ENCODE measurements around the gene EID3.
"Not testable (repeated sequence)": the region's sequence is repeated elsewhere in the genome, so short reads cannot be mapped to it uniquely, and the experiment has no call there.

The EID3 gene

DNA sequence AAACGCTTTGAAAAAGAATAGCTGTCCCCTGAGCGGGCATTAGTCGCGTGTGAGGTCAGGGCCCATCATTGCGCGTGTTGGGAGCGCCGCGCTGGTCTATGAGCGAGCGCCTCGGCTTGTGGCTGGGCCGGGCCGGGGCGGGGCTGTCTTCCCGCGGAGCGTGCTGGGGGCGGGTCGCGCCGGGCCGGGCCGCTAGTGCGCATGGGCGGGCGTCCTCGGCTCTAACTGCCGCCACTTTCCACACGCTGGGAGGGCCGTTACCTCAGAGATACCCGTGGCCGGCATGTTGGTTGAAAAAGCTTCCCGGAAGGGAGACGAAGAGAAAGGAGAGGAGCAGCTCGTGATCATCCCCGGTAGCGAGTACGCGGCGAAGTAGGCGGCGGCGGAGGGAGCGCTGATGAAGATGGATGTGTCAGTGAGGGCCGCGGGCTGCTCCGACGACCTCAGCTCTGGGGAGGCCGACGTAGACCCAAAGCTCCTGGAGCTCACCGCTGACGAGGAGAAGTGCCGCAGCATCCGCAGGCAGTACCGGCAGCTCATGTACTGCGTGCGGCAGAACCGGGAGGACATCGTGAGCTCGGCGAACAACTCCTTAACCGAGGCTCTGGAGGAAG, at the start of gene EID3:
Gene EID3 (plus strand): TSS at position 202 of the 614 bp plus-strand sequence. CDS start 196 bp downstream, at position 398.
- DNase-seq: no peak

DNA sequence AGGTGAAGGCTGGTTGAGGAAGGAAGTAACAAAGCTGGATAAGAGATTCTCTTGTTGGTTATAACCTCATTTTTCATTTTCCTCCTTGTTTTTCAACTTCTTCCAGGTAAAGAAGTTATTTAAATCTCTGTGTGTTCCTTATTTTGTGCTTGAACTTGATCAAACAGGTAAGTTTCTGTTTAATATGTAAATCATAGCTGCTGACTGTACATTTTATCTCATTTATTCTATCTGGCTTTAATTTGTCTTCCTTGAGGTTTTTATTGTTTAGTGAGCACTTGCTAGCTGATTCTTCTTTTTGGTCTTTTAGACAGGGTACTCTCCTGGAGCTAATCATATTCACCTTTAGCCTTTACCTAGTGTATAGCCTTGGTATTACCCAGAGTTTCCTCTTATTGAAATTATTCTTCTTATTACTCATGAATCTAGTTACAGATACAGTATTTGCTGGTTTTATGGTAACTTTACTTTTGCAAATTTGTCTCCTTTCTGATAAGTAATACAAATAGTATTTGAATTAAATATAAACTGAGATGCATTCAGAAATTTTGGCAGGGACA, 45.5 kb upstream of the EID3 start:
- no peak for DNase-seq

DNA sequence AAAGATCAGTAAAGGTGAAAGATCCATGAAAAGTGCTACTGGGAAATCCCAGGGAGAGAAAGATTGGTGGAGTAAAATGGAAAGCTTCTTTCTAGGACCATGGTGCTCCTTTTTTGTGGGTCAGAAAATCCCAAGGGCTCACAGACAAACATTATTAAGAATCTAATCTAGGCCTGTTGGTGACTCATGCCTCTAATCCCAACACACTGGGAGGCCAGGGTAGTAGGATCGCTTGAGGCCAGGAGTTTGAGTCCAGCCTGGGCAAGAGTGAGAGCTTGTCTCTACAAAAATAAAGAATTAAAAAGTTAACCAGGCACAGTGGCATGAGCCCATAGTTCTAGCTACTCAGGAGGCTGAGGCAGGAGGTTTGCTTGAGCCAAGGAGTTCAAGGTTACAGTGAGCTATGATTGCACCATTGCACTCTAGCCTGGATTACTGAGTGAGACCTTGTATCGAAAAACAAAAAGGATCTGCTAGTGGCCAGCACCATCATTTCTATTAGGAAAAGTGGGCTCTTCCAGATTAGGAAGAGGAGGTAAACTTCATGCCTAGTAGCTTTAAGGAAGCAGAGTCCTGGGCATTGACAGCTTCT, 45.0 kb upstream of the EID3 start:
- no peak for DNase-seq

DNA sequence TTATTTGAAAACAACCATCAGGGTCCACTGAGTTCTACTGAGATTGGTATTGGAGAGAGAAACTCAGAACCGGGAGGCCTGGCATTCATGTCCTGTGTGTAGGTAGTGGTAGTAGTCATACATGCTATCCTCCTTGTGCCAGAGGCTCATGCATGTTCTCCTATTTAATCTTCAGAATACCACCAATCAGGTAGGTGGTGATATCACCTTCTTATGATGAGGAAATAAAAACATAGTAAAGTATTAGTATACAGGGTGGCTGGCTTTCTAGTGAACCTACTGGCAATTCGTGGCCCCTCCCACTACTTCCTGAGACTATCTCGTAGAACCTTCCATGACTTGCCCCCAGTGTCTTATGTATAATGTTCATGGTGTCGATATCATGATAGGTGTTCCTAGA, 40.5 kb upstream of the EID3 start:
- DNase-seq: no peak

DNA sequence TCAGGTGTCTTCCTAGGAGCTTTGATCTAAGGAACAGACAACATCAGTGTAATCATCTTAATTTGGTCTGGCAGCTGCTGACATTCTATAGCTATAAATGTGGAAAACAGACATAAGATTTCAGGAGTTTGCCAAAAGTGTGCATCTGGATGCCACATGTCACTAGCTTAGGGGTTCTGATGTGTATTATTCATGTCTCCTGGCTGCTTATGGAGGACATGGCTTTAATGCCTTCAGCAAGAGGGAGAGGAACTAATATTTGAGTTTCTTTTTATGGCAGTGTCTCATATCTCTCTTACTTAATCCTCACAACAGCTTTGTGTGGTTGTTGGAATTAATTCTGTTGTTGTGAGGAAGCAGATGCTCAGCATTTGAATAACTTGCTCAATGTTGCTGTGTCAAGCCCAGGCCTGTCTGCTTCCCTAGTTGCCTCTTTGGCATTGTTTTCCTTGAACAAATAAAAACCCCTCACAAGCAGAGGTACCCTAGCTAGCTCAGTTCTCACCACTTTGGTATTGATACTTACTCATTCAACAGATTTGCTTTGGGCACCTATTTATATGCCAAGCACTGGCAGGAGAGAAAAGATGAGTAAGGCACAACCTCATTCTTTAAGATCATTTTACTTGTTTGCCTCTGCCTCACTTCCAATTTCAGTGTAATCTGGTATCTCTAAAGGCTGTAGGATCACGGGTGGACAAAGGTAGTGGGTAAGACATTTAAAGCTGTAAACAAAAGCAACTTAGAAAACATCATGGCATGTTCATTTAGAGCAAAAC, 39.8 kb upstream of the EID3 start:
- peak; percentile 38 for DNase-seq

DNA sequence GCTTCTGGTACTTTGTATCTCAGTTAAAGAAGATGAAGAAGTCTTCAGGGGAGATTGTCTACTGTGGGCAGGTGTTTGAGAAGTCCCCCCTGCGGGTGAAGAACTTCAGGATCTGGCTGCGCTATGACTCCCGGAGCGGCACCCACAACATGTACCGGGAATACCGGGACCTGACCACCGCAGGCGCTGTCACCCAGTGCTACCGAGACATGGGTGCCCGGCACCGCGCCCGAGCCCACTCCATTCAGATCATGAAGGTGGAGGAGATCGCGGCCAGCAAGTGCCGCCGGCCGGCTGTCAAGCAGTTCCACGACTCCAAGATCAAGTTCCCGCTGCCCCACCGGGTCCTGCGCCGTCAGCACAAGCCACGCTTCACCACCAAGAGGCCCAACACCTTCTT, 38.1 kb upstream of the EID3 start:
- not testable (repeated sequence) for DNase-seq

DNA sequence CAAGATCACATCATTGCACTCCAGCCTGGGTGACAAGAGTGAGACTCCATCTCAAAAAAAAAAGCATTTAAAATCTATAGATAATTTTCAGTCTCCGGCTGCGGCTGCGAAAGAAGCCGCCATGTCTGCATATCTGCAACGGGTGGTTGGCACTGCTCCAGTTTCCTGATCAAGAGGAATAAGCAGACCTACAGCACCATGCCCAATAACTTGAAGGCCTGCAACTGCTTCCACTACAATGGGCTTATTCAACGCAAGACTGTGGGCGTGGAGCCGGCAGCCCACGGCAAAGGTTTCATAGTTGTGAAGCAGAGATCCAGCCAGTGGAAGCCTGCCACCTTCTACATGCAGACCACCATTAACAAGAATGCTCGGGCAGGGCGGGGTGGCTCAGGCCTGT, 30.6 kb upstream of the EID3 start:
- DNase-seq: no peak

DNA sequence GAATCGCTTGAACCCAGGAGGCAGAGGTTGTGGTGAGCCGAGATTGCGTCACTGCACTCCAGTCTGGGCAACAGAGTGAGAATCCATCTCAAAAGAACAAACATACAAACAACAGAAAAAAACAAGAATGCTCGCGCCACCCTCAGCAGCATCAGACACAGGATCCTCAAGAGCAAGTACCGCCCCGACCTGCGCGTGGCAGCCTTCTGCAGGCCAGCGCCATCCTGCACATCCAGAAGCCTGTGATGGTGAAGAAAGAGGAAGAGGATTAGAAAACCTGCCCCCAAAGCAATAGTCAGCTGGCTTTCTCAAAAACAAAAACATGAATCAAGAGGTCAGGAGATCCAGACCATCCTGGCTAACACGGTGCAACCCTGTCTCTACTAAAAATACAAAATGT, 30.0 kb upstream of the EID3 start:
- DNase-seq: no peak

DNA sequence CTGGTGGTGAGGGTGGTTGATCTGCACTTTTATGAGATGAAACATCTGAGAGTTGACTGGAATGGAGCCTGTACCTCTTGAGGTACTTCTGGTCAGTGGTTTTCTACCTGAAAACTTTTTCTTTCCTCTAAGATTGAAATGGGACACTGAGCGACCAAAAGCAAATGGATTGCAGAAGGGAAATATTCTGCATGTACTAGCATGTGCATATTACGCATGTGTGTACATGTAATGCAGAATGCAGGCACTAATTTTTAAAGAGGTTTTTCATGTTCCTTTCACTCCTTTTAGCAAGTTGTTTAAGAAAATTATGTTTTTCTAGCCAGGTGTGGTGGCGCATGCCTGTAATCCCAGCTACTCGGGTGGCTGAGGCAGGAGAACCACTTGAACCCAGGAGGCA, 28.7 kb upstream of the EID3 start:
- DNase-seq: no peak

DNA sequence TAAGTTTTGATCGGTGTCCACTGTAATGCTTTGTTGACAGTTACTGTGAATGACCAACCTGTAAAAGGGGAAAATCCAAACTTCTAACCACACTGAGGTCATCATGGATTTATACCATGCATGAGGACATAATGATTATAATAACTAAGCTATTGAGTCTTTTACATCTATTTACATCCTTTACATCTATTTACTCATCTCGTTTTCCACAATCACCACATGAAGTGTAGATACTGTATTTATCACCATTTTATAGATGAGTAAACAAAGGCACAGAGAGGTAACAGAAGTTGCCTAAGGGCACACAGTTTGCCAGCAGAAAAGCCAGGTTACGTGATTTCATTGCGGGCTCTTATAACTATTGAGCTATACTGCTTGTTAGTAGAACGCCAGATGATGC, 27.9 kb upstream of the EID3 start:
- DNase-seq: no peak

DNA sequence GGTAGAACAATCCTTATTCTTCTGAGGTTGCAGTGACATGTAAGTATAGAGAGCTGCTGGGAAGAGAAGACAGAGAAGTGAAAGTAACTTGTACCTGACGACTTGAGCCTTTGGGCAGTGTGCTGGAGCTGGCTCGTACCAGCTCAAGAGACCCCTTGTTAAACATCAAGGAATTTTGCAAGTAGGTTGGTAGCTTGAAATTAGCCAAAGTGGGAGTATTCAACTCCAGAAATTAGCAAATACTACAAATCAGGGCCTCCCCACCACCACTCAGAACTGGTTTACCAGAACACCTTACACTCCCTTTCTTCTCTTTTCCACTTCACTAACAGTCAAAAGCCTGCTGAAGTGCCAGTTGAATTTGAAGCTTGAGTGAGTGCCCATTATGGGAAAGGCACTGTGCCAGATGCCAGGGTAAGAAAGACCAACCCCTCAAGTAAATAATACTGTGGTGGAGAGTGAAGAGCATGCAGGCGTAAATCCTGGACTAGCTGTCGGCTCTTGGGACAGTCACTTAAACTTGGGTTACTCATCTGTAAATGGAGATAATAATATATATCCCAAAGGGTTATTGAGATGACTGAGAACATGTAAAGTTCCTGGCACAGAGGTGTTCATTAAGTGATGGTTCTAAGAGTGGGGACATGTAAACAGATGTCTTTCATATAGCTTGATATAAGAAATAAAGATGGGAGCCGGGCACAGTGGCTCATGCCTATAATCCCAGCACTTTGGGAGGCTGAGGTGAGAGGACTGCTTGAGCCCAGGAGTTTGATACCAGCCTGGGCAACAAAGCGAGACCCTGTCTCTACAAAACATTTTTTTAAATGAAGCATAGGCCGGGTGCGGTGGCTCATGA, 27.0 kb upstream of the EID3 start:
- DNase-seq: peak; percentile 93

DNA sequence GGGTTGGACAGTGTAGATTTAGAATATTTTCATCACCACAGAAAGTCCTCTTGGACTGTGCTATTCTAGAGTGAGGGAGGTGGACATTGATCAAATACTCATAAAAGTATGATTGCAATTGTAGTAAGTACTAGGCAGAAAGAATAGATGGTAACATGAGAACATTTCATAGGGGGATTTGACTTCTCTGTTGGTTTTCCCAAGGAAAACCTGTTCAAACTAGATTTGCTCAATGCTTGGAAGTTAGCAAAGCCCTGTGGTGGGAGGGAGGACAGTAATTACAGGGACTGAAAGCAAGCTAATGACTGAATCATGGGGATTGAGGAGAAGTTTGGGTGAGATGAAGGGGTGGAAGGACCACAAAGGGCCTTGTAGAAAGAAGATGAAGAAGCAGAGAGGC, 24.4 kb upstream of the EID3 start:
- DNase-seq: no peak

DNA sequence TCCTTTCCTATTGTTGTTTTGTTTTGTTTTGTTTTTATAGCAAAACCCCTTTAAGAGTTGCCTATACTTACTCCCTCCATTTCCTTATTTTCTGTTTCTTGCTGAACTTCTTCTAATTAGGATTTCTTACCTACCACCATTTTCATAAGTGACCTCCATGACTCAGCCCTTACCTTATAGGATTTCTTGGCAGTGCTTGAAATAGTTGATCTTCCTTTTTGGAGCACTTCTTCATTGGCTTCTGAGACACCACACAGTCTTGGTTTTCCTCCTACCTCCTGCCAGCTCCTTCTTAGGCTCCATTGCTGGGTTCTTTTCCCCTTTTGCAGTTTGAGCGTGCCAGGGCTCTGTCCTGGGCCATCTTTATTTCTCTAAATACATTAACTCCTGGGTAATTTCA, 23.4 kb upstream of the EID3 start:
- no peak for DNase-seq

DNA sequence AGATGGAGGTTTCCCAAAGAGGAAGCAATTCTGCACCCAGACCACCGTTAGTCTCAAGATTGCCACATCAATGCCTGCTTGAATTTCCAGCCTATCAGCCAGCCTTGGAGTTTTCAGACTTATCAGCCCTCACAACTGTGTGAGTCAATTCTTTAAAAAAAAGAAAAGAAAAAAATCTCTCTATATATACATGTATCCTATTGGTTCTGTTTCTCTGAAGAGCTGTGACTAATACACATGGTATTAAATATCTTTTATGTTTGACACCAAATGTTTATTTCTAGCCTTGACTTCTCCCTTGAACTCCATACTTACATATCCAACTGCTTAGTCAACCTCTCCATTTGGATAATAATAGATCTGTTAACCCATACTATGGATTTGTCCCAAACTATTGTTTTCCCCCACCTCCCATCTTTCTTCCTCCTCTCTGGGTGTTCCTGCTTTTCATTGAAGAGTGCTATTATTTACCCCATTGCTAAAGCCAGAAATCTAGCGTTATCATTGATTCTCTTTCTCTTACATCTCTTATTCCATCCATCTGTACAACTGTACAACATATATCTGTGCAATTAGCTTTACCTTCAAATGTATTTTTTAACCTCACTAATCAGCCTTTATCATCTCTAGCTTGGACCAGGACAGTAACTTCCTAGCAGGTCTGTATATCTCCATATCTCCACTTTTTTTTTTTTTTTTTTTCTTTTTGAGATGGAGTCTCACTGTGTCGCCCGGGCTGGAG, 22.7 kb upstream of the EID3 start:
- no peak for DNase-seq

DNA sequence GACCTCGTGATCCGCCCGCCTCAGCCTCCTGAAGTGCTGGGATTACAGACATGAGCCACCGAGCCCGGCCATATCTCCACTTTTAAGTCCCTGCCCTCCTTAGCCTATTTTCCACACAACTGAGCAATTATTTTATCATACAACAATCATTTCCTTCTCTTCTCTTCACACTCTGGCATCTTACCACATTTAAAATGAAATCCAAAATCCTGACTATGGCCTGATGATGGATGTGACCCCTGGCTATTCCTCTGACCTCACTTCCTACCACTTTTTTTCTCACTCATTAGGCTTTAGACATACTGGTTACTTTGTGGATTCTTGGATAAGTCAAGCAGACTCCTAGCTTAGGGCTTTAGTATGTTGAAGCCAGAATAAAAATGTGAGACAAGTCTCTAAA, 21.9 kb upstream of the EID3 start:
- no peak for DNase-seq

DNA sequence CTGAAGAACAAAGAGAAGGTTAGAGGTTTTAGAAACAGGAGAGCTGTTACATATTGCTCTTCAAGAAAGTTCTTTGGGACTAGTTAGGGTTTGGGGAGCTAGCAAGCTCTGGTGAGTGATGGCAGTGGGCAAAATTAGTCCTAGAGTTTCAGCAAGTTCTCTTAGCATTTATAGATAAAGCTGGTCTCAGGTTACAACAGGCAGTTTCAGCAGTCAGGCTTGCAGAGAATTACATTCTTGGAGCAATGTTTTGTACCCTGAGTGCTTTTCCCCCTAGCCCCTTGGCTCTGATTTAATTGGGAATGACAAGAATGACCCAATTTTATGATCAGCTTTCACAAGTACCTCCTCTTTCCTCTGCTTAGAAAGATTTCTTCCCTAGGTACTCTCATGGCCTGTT, 21.4 kb upstream of the EID3 start:
- no peak for DNase-seq

DNA sequence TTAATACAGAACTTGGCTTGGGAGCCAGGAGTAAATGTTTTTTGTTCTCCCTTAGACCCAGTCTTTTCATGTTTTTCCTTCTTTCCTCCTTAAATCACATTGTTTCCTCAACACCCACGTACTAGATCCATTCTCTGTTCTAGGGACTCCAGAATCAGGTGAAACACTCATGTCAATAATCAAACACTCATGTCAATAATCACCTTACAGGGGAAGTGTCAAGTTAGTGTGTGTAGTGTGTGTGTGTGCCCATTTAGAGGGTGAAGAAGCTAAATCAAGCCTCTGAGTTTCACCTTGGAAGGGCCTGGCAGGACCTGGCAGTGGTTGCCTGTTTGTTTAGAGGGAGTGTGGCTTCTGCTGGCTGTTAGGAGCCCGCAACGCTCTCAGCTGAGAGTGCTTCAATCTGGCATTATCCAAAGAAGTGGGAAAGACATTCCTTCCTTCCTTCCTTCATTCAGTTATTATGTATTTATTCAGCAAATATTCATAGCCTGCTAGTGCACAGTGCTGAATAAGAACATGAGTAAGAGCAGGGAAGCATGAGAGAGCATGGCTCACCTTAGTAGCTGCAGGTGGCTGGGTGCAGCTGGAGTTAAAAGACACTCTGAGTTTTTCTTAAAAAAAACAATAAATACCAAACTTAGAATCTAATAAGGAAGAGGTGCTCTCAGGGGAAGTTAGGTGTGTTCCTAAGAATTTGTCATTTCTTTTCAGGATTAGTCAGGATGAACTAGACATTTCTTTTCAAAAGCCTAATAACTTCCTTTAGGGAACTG, 17.6 kb upstream of the EID3 start:
- no peak for DNase-seq

DNA sequence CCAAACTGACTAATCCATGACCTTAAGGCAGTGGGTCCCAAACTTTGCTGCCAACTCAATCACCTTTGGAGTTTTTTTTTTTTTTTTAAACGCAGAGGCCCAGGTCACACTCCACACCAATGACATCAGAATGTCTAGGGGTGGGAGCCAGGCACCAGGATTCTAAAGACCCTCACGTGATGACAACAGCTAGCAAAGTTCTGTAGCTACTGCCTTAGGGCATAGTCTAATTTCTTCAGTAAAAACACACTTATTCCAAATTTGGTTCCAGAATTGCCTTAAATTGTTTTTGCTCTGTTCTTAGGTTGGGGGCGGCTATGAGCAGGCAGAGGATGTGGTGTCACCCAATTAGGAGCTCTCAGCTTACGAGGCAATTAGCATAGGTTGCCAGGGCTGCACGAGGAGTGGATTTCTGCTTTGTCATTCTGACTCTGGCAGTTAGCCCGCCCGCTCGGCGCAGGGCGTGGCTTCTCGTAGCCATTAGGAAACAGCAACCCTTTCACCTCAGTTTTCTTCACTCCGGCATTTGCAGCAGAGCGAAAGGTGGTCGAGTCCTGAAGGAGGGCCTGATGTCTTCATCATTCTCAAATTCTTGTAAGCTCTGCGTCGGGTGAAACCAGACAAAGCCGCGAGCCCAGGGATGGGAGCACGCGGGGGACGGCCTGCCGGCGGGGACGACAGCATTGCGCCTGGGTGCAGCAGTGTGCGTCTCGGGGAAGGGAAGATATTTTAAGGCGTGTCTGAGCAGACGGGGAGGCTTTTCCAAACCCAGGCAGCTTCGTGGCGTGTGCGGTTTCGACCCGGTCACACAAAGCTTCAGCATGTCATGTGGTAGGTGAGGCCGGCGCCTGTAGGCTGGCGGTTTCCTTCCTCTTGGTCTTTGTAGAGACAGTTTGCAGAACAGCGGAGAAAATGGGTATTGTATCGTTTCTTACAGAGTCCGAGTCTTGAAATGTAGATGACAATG, 16.7 kb upstream of the EID3 start:
- peak; percentile 96 for DNase-seq

DNA sequence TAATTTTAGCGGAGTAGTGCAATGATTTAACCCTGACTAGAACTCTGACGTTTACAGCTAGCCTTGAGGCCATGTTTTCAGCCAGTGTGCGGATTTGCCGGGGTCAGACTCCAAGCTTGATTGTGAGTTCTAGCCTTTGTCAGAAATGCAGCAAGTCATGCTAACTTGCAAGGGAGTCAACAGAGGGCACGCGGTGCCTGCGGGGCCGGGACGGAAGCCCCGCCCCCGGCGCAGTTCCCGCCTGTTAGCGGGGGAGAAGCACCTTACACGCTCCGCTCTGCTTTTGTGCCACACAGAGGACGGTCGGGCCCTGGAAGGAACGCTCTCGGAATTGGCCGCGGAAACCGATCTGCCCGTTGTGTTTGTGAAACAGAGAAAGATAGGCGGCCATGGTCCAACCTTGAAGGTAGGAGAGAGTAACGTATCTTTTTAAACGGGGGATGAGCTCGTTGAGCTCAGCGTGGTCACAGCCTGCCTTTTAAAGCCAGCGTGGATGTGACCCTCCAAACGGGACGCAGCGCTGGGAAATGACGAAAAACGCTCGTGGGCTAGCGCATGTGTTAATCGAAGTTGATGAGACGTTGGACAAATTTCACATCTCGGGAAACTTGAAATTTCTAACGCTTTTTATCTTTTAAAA, 14.8 kb upstream of the EID3 start:
- peak; percentile 42 for DNase-seq

DNA sequence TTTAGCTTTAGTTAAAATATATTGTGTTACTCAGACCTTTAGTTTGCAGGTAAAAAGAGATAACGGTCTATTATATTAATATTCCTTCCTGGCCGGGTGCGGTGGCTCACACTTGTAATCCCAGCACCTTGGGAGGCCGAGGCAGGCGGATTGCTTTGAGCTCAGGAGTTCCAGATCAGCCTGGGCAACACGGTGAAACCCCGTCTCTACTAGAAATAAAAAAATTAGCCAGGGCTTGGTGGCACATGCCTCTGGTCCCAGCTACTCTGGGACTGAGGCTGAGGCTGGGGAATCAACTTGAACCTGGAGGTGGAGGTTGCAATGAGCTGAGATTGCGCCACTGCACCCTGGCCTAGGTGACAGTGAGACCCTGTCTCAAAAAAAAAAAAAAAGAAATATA, 13.2 kb upstream of the EID3 start:
- no peak for DNase-seq
